Measurements from ENCODE around the gene IGSF8. TPM values are rescaled to one million over a fixed set of nuclear protein-coding genes. Genes with fewer than 3 reads are reported as not detected.

IGSF8 gene
- total RNA-seq, 2 donors from 2014 or later, result 34.5 to 35.9 TPM

DNA sequence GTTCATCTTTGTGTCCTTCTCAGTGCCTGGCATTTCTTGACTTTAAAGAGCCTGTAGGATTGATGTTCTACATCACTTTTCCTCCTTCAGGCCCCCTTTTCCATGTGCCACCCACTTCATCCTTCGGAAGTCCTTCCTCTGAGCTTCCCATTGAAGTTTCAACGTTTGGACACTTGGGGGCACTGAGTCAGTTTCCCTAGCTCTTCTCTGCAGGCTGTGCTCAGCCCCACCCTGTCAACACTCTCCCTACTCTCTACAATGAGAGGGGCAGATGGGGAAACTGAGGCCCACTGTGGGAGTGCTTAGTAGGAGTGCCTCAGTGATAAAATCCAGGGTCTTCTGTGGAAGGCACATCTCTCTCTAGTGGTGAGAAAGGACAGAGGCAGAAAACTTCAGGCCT lies 40.3 kb downstream of the IGSF8 start:
- Mint-ChIP-seq H3K4me3 (no peak overlapping the region), H3K9me3 (no peaks in the 10 kb centered on the region), H3K36me3 (ENCODE audit: low read depth) (no peaks in the 10 kb centered on the region), H3K27me3 (ENCODE audit: insufficient read depth) (peaks cover 31% of the 10 kb centered on the region), H3K27ac (no peak overlapping the region), H3K4me1 (peaks cover 11% of the 10 kb centered on the region)
- WGBS, 2 experiments (ENCODE audit: insufficient coverage in 1 of 2, insufficient read length in 1 of 2), result 45 to 100% methylated on average over 1 to 2 of the region's 2 CpGs
- Histone ChIP-seq H3K4me3 (ENCODE audit: low read length) (no peak overlapping the region), H3K4me1 (ENCODE audit: control insufficient read depth, insufficient read depth, low read length) (peaks cover 11% of the 10 kb centered on the region), H3K9ac (ENCODE audit: extremely low read depth, low read length, poor library complexity, severe bottlenecking) (no peak overlapping the region), H3K36me3 (ENCODE audit: control insufficient read depth, insufficient read depth, low read length) (no peaks in the 10 kb centered on the region), H3K9me3 (ENCODE audit: control insufficient read depth, low read length) (no peaks in the 10 kb centered on the region), H3K27ac (ENCODE audit: low read depth, low read length) (no peak overlapping the region), H3K27me3 (ENCODE audit: control insufficient read depth, insufficient read depth, low read length, poor library complexity, severe bottlenecking) (no peaks in the 10 kb centered on the region)
- DNase-seq, result peak; percentile 49
- TF ChIP-seq, protein P1, sequence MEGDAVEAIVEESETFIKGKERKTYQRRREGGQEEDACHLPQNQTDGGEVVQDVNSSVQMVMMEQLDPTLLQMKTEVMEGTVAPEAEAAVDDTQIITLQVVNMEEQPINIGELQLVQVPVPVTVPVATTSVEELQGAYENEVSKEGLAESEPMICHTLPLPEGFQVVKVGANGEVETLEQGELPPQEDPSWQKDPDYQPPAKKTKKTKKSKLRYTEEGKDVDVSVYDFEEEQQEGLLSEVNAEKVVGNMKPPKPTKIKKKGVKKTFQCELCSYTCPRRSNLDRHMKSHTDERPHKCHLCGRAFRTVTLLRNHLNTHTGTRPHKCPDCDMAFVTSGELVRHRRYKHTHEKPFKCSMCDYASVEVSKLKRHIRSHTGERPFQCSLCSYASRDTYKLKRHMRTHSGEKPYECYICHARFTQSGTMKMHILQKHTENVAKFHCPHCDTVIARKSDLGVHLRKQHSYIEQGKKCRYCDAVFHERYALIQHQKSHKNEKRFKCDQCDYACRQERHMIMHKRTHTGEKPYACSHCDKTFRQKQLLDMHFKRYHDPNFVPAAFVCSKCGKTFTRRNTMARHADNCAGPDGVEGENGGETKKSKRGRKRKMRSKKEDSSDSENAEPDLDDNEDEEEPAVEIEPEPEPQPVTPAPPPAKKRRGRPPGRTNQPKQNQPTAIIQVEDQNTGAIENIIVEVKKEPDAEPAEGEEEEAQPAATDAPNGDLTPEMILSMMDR (conservative IDR thresholded peaks at IDR 0.05), result peak; percentile 71

DNA sequence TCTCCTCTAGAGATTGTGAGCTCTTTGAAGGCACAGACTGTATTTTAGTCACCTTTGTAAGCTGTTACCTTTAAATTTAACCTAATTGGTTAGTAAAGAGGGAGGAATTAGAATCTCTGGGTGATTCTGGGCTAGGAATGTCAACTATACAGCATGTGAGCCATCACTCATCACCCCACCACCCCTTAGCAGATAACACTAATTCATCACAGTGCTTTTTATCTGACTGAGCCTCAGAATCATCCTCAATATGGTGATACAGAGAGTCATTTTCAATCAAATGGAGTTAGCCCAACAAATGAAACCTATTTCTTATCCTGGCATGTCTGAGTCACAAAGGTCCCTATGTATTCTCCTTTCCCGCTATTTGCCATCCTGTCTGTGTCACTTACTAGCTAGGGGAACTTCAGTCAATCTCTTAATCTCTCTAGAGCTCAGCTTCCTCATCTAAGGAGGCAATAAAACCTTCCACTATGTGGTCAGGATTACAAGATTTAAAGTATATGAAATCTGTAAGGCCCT lies 41.7 kb downstream of the IGSF8 start:
- Mint-ChIP-seq H3K27me3 (ENCODE audit: insufficient read depth) (peaks cover 40% of the 10 kb centered on the region), H3K4me3 (no peak overlapping the region), H3K4me1 (peaks cover 12% of the 10 kb centered on the region), H3K36me3 (ENCODE audit: low read depth) (no peaks in the 10 kb centered on the region), H3K9me3 (no peaks in the 10 kb centered on the region), H3K27ac (no peak overlapping the region)
- no peak for DNase-seq
- WGBS, 2 experiments (ENCODE audit: insufficient coverage in 1 of 2, insufficient read length in 1 of 2), result 83 to 88% methylated on average over 1 of the region's 1 CpG
- no peak overlapping the region for H3K27ac ChIP-seq (ENCODE audit: low read depth, low read length)
- peaks cover 11% of the 10 kb centered on the region for H3K4me1 ChIP-seq (ENCODE audit: control insufficient read depth, insufficient read depth, low read length)
- no peak overlapping the region for H3K9ac ChIP-seq (ENCODE audit: extremely low read depth, low read length, poor library complexity, severe bottlenecking)
- TF ChIP-seq, protein P1 (conservative IDR thresholded peaks at IDR 0.05), result no peak
- peaks cover 5% of the 10 kb centered on the region for H3K27me3 ChIP-seq (ENCODE audit: control insufficient read depth, insufficient read depth, low read length, poor library complexity, severe bottlenecking)
- H3K9me3 ChIP-seq (ENCODE audit: control insufficient read depth, low read length), result no peaks in the 10 kb centered on the region
- H3K36me3 ChIP-seq (ENCODE audit: control insufficient read depth, insufficient read depth, low read length), result no peaks in the 10 kb centered on the region
- H3K4me3 ChIP-seq (ENCODE audit: low read length), result no peak overlapping the region

GRCh38 chr1:160053548-160054365 lies 44.7 kb downstream of the IGSF8 start:
- Histone ChIP-seq H3K9ac (ENCODE audit: extremely low read depth, low read length, poor library complexity, severe bottlenecking) (no peak overlapping the region), H3K27me3 (ENCODE audit: control insufficient read depth, insufficient read depth, low read length, poor library complexity, severe bottlenecking) (peaks cover 5% of the 10 kb centered on the region), H3K4me3 (ENCODE audit: low read length) (no peak overlapping the region), H3K9me3 (ENCODE audit: control insufficient read depth, low read length) (no peaks in the 10 kb centered on the region), H3K36me3 (ENCODE audit: control insufficient read depth, insufficient read depth, low read length) (no peaks in the 10 kb centered on the region), H3K4me1 (ENCODE audit: control insufficient read depth, insufficient read depth, low read length) (peaks cover 11% of the 10 kb centered on the region), H3K27ac (ENCODE audit: low read depth, low read length) (peak overlapping the region; percentile 28)
- peak; percentile 35 for DNase-seq
- Mint-ChIP-seq H3K4me1 (peaks cover 17% of the 10 kb centered on the region), H3K4me3 (no peak overlapping the region), H3K9me3 (no peaks in the 10 kb centered on the region), H3K27ac (no peak overlapping the region), H3K27me3 (ENCODE audit: insufficient read depth) (peaks cover 34% of the 10 kb centered on the region), H3K36me3 (ENCODE audit: low read depth) (no peaks in the 10 kb centered on the region)
- TF ChIP-seq, protein P1 (conservative IDR thresholded peaks at IDR 0.05), result no peak
- WGBS, 2 experiments (ENCODE audit: insufficient coverage in 1 of 2, insufficient read length in 1 of 2), result 29 to 74% methylated on average over 1 to 7 of the region's 7 CpGs

Data from endodermal cell (in vitro differentiated cells).